ENCODE measurements around the gene SVIL. TPM values are rescaled to one million over a fixed set of nuclear protein-coding genes. Genes with fewer than 3 reads are reported as not detected.
A peak's percentile ranks its signal among the peaks of the same experiment; 100 is the strongest.

SVIL gene
- total and polyA plus RNA-seq, 8 donors: 8.6 to 53.8 (median 20.4) TPM

GRCh38 chr10:29546773-29547313 lies 87.9 kb downstream of the SVIL start:
- Histone ChIP-seq H3K36me3 (peaks cover 0 to 10% (median 4%) of the 10 kb centered on the region in 3 donors), H3K27me3 (no peaks in the 10 kb centered on the region), H3K4me3 (no peak overlapping the region), H3K27ac (no peak overlapping the region), H3K9me3 (no peaks in the 10 kb centered on the region), H3K4me1 (peaks cover 0 to 14% (median 3%) of the 10 kb centered on the region in 3 donors)
- intact Hi-C loops (cut with DNase I): no loop called here
- FAIRE-seq (no peak), DNase-seq (no peak), ATAC-seq (no peak)
- TF ChIP-seq CTCF (IDR thresholded peaks at IDR 0.05): no peak
- 88% methylated on average over 2 of the region's 2 CpGs for WGBS, 2 donors

DNA sequence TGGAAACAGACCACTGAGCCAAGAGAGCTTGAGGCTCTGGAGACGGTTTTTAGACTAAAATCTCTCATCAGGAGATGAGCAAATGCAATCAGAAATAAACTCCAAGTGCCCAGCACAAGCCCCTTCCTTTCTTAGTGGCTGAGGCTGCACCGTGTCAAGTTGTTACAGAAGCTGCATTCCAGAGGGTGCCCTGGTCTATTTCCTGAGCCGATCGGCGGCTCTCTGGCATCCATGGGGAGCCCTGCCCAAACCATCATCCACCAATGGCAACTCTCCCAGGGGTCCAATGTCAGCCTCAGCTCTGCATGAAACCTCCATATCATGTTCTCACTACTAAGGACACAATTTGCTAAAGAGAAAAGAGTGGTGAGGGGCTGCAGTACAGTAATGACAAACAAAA lies 89.6 kb downstream of the SVIL start:
- peaks cover 0 to 5% (median 0%) of the 10 kb centered on the region in 3 donors for H3K36me3 ChIP-seq
- DNase-seq: no peak
- FAIRE-seq: no peak
- H3K27ac ChIP-seq: no peak overlapping the region
- no peak for TF ChIP-seq CTCF (IDR thresholded peaks at IDR 0.05)
- H3K9me3 ChIP-seq: no peaks in the 10 kb centered on the region
- no peak overlapping the region for H3K4me3 ChIP-seq
- H3K4me1 ChIP-seq: peaks cover 0 to 14% (median 3%) of the 10 kb centered on the region in 3 donors
- intact Hi-C loops (cut with DNase I): no loop called here
- ATAC-seq: no peak
- 72 to 76% methylated on average over 5 of the region's 5 CpGs for WGBS, 2 donors
- H3K27me3 ChIP-seq: no peaks in the 10 kb centered on the region

- no peak for TF ChIP-seq CTCF (IDR thresholded peaks at IDR 0.05)
- DNase-seq (no peak), ATAC-seq (peak in 1 of 4 donors; percentile 26), FAIRE-seq (no peak)
- Histone ChIP-seq H3K27me3 (no peaks in the 10 kb centered on the region), H3K4me3 (no peak overlapping the region), H3K4me1 (peaks cover 0 to 14% (median 3%) of the 10 kb centered on the region in 3 donors), H3K9me3 (no peaks in the 10 kb centered on the region), H3K27ac (no peak overlapping the region), H3K36me3 (peaks cover 0 to 6% (median 0%) of the 10 kb centered on the region in 3 donors)
- intact Hi-C loops (cut with DNase I): no loop called here
These were observed 91.1 kb downstream of the SVIL start for GRCh38 chr10:29543715-29544114.

DNA sequence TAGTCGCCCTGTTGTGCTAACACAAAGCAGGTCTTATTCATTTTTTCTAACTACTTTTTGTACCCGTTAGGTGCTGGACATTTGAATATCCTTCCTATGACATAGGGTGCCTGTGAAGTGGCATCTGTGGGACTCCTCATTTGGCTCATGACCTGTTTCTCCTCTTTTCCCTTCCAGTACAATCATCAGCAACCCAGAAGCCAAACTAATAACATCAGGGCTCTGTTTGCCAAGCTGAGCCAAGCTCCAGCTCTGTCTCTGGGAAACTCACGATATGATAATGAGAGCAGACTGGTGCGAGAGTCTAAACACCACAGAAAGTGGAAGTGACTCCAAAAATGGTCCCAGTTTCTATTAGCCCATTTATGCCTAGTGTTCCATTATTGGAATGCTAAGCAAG lies 92.0 kb downstream of the SVIL start:
- no peak for FAIRE-seq
- no peak for TF ChIP-seq CTCF (IDR thresholded peaks at IDR 0.05)
- no peak for DNase-seq
- Histone ChIP-seq H3K36me3 (peaks cover 0 to 6% (median 0%) of the 10 kb centered on the region in 3 donors), H3K4me3 (no peak overlapping the region), H3K9me3 (no peaks in the 10 kb centered on the region), H3K27me3 (no peaks in the 10 kb centered on the region), H3K4me1 (peaks cover 0 to 15% (median 3%) of the 10 kb centered on the region in 3 donors), H3K27ac (no peak overlapping the region)
- intact Hi-C loops (cut with DNase I): no loop called here
- 52 to 58% methylated on average over 4 of the region's 4 CpGs for WGBS, 2 donors
- ATAC-seq: no peak

DNA sequence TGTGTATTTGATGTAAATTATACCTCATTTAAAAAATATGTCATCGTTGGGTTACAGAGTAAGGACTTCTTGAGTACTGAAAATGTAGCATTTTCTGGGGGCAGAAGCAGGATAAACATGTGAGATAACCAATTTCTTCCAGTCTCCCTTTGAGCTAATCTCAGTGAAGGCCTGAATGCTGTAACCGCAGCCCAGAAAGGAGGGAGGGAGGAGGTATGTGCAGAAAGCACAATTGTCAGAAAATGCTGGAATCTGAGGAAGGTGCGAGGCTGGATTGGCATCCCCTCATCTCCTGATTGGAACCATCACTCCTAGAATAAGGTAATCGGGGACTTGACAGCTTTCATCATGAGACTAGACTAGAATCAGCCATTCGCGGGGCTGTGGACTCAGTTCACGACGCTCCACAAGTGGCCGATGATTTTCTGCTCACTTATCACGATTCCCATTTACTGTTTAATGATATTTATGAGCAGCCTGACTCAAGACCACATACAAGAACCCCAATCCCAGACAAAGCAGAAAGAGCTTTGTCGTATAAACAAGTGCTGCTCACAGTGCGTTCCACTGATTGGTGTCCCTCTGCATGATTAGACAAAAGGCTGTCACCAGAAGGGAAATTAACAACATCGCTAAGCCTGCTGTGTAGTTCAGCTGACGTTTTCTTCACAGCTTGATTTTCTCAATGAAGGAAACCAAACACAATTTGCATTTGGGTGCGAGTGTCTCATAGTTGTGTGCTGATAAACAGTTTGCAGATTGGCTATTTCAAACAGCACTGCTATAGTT lies 93.2 kb downstream of the SVIL start:
- Histone ChIP-seq H3K27ac (no peak overlapping the region), H3K27me3 (no peaks in the 10 kb centered on the region), H3K4me1 (peaks cover under 1 to 17% (median 8%) of the 10 kb centered on the region in 3 donors), H3K36me3 (peaks cover 0 to 6% (median 0%) of the 10 kb centered on the region in 3 donors), H3K9me3 (no peaks in the 10 kb centered on the region), H3K4me3 (no peak overlapping the region)
- DNase-seq (no peak), ATAC-seq (no peak), FAIRE-seq (no peak)
- intact Hi-C loops (cut with DNase I): no loop called here
- 88 to 92% methylated on average over 15 of the region's 15 CpGs for WGBS, 2 donors
- no peak for TF ChIP-seq CTCF (IDR thresholded peaks at IDR 0.05)

Data from pancreas (tissue), 10 donors.